Astrocyte (in vitro differentiated cells and primary cell): Measurements from ENCODE around the gene DMBX1.

Experiments used
- EZH2 ChIP-seq: IDR thresholded peaks from 2 replicates; pipeline ENCODE4 v1.6.1; 2012; ENCODE audit warnings: mild to moderate bottlenecking, low read length, inconsistent platforms; ENCODE audit not compliant: insufficient read depth
- TF ChIP-seq, protein P1 (sequence below): IDR thresholded peaks from 2 replicates; pipeline ENCODE4 v1.5.1; 2011; ENCODE audit warnings: low read depth, mild to moderate bottlenecking, inconsistent platforms, low read length, moderate library complexity; ENCODE audit not compliant: insufficient read depth

DNA sequence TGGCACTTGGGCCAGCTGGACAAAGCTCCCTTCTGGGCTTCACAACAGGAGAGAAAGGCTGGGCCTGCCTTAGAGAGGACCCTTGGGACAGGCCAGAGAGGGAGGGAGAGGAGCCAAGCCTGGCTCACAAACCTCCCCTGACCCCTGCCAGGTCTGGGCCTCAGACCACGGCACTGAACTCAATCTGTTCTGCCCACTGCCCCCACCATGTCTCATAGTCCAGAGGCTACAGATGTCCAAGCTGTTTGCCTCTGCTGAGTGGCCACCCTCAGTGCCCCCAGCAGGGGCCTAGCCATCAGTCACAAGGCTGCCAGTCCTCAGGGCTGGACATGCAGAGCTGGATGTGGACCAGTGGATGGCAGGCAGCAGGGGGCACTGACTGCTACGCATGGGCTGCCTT, 13.0 kb upstream of the DMBX1 start:
- TF ChIP-seq, protein P1, sequence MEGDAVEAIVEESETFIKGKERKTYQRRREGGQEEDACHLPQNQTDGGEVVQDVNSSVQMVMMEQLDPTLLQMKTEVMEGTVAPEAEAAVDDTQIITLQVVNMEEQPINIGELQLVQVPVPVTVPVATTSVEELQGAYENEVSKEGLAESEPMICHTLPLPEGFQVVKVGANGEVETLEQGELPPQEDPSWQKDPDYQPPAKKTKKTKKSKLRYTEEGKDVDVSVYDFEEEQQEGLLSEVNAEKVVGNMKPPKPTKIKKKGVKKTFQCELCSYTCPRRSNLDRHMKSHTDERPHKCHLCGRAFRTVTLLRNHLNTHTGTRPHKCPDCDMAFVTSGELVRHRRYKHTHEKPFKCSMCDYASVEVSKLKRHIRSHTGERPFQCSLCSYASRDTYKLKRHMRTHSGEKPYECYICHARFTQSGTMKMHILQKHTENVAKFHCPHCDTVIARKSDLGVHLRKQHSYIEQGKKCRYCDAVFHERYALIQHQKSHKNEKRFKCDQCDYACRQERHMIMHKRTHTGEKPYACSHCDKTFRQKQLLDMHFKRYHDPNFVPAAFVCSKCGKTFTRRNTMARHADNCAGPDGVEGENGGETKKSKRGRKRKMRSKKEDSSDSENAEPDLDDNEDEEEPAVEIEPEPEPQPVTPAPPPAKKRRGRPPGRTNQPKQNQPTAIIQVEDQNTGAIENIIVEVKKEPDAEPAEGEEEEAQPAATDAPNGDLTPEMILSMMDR = no peak
- TF ChIP-seq EZH2 = no peak
